H1 (cell line): ENCODE data around the gene AIF1L. TPM values are rescaled to one million over a fixed set of nuclear protein-coding genes. Genes with fewer than 3 reads are reported as not detected.

ENCODE experiments used
- CTCF ChIA-PET: fragments of 300-600 bp; sonication (Branson Sonifier 250); formaldehyde crosslinking; loops from one replicate; lab custom pipeline; 2021; ENCODE audit not compliant: partially characterized antibody; lab: Charles Lee
- POLR2A ChIA-PET: fragments of 300-600 bp; sonication (Branson Sonifier 250); formaldehyde crosslinking; loops from one replicate; lab custom pipeline; 2021; ENCODE audit warnings: inconsistent platforms; ENCODE audit not compliant: partially characterized antibody; lab: Charles Lee
- DNase-seq, 2 experiments: peaks; one replicate each; pipeline versions ENCODE4 v3.0.0 to v3.0.0-alpha.2; 2010 to 2022; ENCODE audit warnings: low spot score in 2 of 2, low read depth in 1 of 2, mixed read lengths in 1 of 2
- FAIRE-seq: peaks from 2 replicates; lab custom pipeline; 2011; peaks lifted over from hg19 to GRCh38; lab: Jason Lieb, UNC
- H2AFZ ChIP-seq: 2 replicates; pipeline ENCODE4 v1.8.1; 2012; ENCODE audit warnings: low read length, inconsistent platforms
- H2AK5ac ChIP-seq: 2 replicates; pipeline ENCODE4 v1.6.1; 2013; ENCODE audit warnings: low read depth, low read length
- H2BK120ac ChIP-seq: replicated peaks from 2 replicates; pipeline ENCODE3; 2013; ENCODE audit warnings: low read depth, low read length, inconsistent platforms
- H2BK12ac ChIP-seq: 2 replicates; pipeline ENCODE4 v1.6.1; 2013; ENCODE audit warnings: low read depth, low read length
- H2BK15ac ChIP-seq: 2 replicates; pipeline ENCODE4 v1.6.1; 2013; ENCODE audit warnings: low read length
- H2BK20ac ChIP-seq: 2 replicates; pipeline ENCODE4 v1.6.1; 2013; ENCODE audit warnings: low read length
- H2BK5ac ChIP-seq: 2 replicates; pipeline ENCODE4 v1.6.1; 2013; ENCODE audit warnings: low read depth, low read length
- H3K14ac ChIP-seq: 2 replicates; pipeline ENCODE4 v1.6.1; 2013; ENCODE audit warnings: inconsistent platforms; ENCODE audit not compliant: insufficient read length
- H3K18ac ChIP-seq: 2 replicates; pipeline ENCODE4 v1.6.1; 2013; ENCODE audit warnings: low read length; ENCODE audit errors: extremely low read depth
- H3K23ac ChIP-seq: 2 replicates; pipeline ENCODE4 v1.6.1; 2013; ENCODE audit warnings: inconsistent platforms; ENCODE audit not compliant: insufficient read length
- H3K23me2 ChIP-seq: 2 replicates; pipeline ENCODE4 v1.6.1; 2013; ENCODE audit warnings: low read depth, low read length
- H3K27ac ChIP-seq: 2 replicates; pipeline ENCODE4 v1.6.1; 2011; ENCODE audit warnings: low read depth, low read length, inconsistent platforms
- H3K27me3 ChIP-seq, 4 experiments: replicated peaks in 1 of 4; 1 replicate in 1 of 4; 2 replicates in 3 of 4; pipeline versions ENCODE4 v1.6.1 to v1.8.1; 2011 to 2013; ENCODE audit warnings: low read length in 3 of 4, mild to moderate bottlenecking in 3 of 4, inconsistent platforms in 2 of 4, mixed read lengths in 2 of 4, moderate library complexity in 1 of 4; ENCODE audit not compliant: control insufficient read depth in 3 of 4, insufficient read depth in 3 of 4; ENCODE audit errors: extremely low read depth in 1 of 4
- H3K36me3 ChIP-seq, 4 experiments: 2 replicates each; pipeline versions ENCODE4 v1.6.1 to v1.8.1; 2011 to 2013; ENCODE audit warnings: mild to moderate bottlenecking in 4 of 4, low read length in 3 of 4, moderate library complexity in 2 of 4, control low read depth in 1 of 4, inconsistent platforms in 1 of 4; ENCODE audit not compliant: insufficient read depth in 4 of 4, control insufficient read depth in 2 of 4
- H3K4ac ChIP-seq: replicated peaks from 2 replicates; pipeline ENCODE3; 2013; ENCODE audit warnings: low read length, low read depth, mixed read lengths, inconsistent platforms; ENCODE audit not compliant: insufficient read length
- H3K4me1 ChIP-seq, 4 experiments: replicated peaks in 1 of 4; 1 replicate in 1 of 4; 2 replicates in 3 of 4; pipeline versions ENCODE4 v1.6.1 to v1.8.1; 2011 to 2013; ENCODE audit warnings: low read length in 3 of 4, inconsistent platforms in 2 of 4, mixed read lengths in 1 of 4; ENCODE audit not compliant: insufficient read depth in 4 of 4, control insufficient read depth in 3 of 4
- H3K4me2 ChIP-seq, 2 experiments: 2 replicates each; pipeline versions ENCODE4 v1.6.1 to v1.8.1; 2011 to 2013; ENCODE audit warnings: low read depth in 2 of 2, low read length in 2 of 2, control low read depth in 1 of 2, inconsistent platforms in 1 of 2, mild to moderate bottlenecking in 1 of 2; ENCODE audit not compliant: insufficient read depth in 1 of 2
- H3K4me3 ChIP-seq, 4 experiments: fragments of 200-600, 300-600 bp in 1 of 4; sonication (generic), shearing (Covaris generic), sonication (Bioruptor Twin) in 1 of 4; 2 replicates each; pipeline versions ENCODE4 v1.5.1 to v1.8.1; 2011 to 2016; ENCODE audit warnings: low read length in 4 of 4, low read depth in 3 of 4, control low read depth in 2 of 4, inconsistent platforms in 2 of 4, mild to moderate bottlenecking in 2 of 4, mixed read lengths in 1 of 4, moderate library complexity in 1 of 4; ENCODE audit not compliant: insufficient read depth in 2 of 4; ENCODE audit errors: extremely low read depth in 1 of 4
- H3K56ac ChIP-seq: replicated peaks from 2 replicates; pipeline ENCODE3; 2013; ENCODE audit warnings: low read depth, mild to moderate bottlenecking, mixed read lengths, low read length, inconsistent platforms; ENCODE audit not compliant: insufficient read length
- H3K79me1 ChIP-seq: 2 replicates; pipeline ENCODE4 v1.6.1; 2013; ENCODE audit warnings: low read depth, low read length, control low read depth
- H3K79me2 ChIP-seq, 2 experiments: 2 replicates each; pipeline versions ENCODE4 v1.6.1 to v1.8.1; 2012 to 2013; ENCODE audit warnings: low read length in 2 of 2, mild to moderate bottlenecking in 2 of 2, inconsistent platforms in 1 of 2; ENCODE audit not compliant: insufficient read depth in 2 of 2, control insufficient read depth in 1 of 2
- H3K9ac ChIP-seq, 4 experiments: replicated peaks in 1 of 4; 1 replicate in 1 of 4; 2 replicates in 3 of 4; pipeline versions ENCODE4 v1.6.1 to v1.8.1; 2011 to 2013; ENCODE audit warnings: low read depth in 3 of 4, low read length in 3 of 4, control low read depth in 2 of 4, mild to moderate bottlenecking in 2 of 4, moderate library complexity in 2 of 4, inconsistent platforms in 1 of 4; ENCODE audit errors: extremely low read depth in 1 of 4
- H3K9me3 ChIP-seq, 2 experiments: 2 replicates each; pipeline versions ENCODE4 v1.6.1 to v1.8.1; 2012 to 2013; ENCODE audit warnings: mild to moderate bottlenecking in 2 of 2, moderate library complexity in 2 of 2, control low read depth in 1 of 2, inconsistent platforms in 1 of 2, low read depth in 1 of 2, low read length in 1 of 2, mixed read lengths in 1 of 2; ENCODE audit not compliant: insufficient read depth in 2 of 2
- H4K20me1 ChIP-seq, 2 experiments: replicated peaks in 1 of 2; 2 replicates each; pipeline versions ENCODE3 to v1.8.1; 2011 to 2013; ENCODE audit warnings: inconsistent platforms in 2 of 2, low read length in 2 of 2, mild to moderate bottlenecking in 1 of 2; ENCODE audit not compliant: insufficient read depth in 2 of 2, control insufficient read depth in 1 of 2
- H4K5ac ChIP-seq: 2 replicates; pipeline ENCODE4 v1.6.1; 2013; ENCODE audit warnings: low read length, low read depth, mixed read lengths, inconsistent platforms; ENCODE audit not compliant: insufficient read length
- H4K8ac ChIP-seq: 2 replicates; pipeline ENCODE4 v1.8.0; 2013; ENCODE audit warnings: mild to moderate bottlenecking, moderate library complexity, low read length, inconsistent platforms; ENCODE audit not compliant: insufficient read depth; ENCODE audit errors: extremely low read depth
- H4K91ac ChIP-seq: replicated peaks from 2 replicates; pipeline ENCODE3; 2013; ENCODE audit warnings: low read length, mixed read lengths, inconsistent platforms; ENCODE audit not compliant: insufficient read length
- BRCA1 ChIP-seq: IDR thresholded peaks from 2 replicates; pipeline ENCODE4 v1.6.1; 2012; ENCODE audit warnings: low read depth, low read length, improper control_type of control experiment
- EZH2 ChIP-seq: fragments of 200-600 bp; sonication (generic); IDR thresholded peaks from 2 replicates; pipeline ENCODE4 v1.7.1; 2012; ENCODE audit warnings: low read depth, mild to moderate bottlenecking, moderate library complexity, low read length, inconsistent platforms; ENCODE audit not compliant: severe bottlenecking
- TBP ChIP-seq: IDR thresholded peaks from 2 replicates; pipeline ENCODE4 v1.6.1; 2011; ENCODE audit warnings: low read depth, low read length, improper control_type of control experiment
- TCF12 ChIP-seq: IDR thresholded peaks from 2 replicates; pipeline ENCODE4 v1.6.1; 2011; ENCODE audit warnings: low read depth, mild to moderate bottlenecking, low read length
- WGBS, 2 experiments: shearing (Covaris generic) in 1 of 2; methylation state at CpG; one replicate each; pipeline versions ENCODE4 v1.1.6 to v1.1.7; 2013 to 2015; ENCODE audit warnings: low lambda C conversion rate in 2 of 2, mixed read lengths in 2 of 2, inconsistent platforms in 1 of 2, low coverage in 1 of 2, missing lambda C conversion rate in 1 of 2; ENCODE audit not compliant: insufficient replicate concordance in 2 of 2, insufficient coverage in 1 of 2, insufficient read length in 1 of 2; ENCODE audit errors: extremely low coverage in 1 of 2, missing lambda C conversion rate in 1 of 2; 5-methylcytosine and 5-hydroxymethylcytosine counted together
- polyA plus RNA-seq, 7 experiments: library from polyadenylated mRNA; depleted of rRNA in 3 of 7; stranded (reverse) in 5 of 7; unstranded in 2 of 7; fragments of >200 nt in 5 of 7; fragments of 200-250 nt in 2 of 7; gene quantifications; 1 replicate in 5 of 7; 2 replicates in 1 of 7; 4 replicates in 1 of 7; pipeline versions ENCODE4 v1.2.1 to v1.2.3, GENCODE V29; 2011 to 2013; ENCODE audit warnings: missing spikeins in 2 of 7, mixed read lengths in 2 of 7
- total RNA-seq: library from RNA; stranded (reverse); fragmentation: NEBNext Ultra II Directional; extraction: Animal tissue kit (Norgen Biotek cat#: 25700); gene quantifications from 2 replicates; pipeline ENCODE4 v1.2.1, GENCODE V29; 2021

AIF1L gene
- total and polyA plus RNA-seq, 2 of the 8 experiments (the other 6 are each of a cell fraction or from before 2014, with no cell fraction given): 70.7 to 149 TPM

GRCh38 chr9:131099102-131099606, 2.8 kb downstream of the AIF1L start:
- POLR2A ChIA-PET: interaction anchor here (0.8 to 29.0 kb wide), 7 partner anchors 9 to 190 kb away, joined by 3 to 751 read pairs (median 4); partner anchors contain the start of genes NUP214 and PLPP7
- CTCF ChIA-PET: interaction anchor here (1.0 to 6.3 kb wide), 7 partner anchors 9 to 82 kb away, joined by 3 to 47 read pairs (median 5); no protein-coding TSS in a partner anchor
- no peak overlapping the region for H3K23ac ChIP-seq

More at GRCh38 chr9:131099102-131099606, 2.8 kb downstream of the AIF1L start:
- TF ChIP-seq TCF12 (no peak), EZH2 (no peak), TBP (no peak), BRCA1 (no peak)
- H3K9me3 ChIP-seq: no peaks in the 10 kb centered on the region
- H3K4me1 ChIP-seq: peaks cover 8 to 57% (median 45%) of the 10 kb centered on the region in 4 experiments
- H2BK120ac ChIP-seq: no peak overlapping the region
- DNase-seq (no peak), FAIRE-seq (no peak)
- no peak overlapping the region for H2AFZ ChIP-seq
- no peaks in the 10 kb centered on the region; a peak in 1 of 7 replicates for H3K27me3 ChIP-seq
- no peak overlapping the region for H3K14ac ChIP-seq
- no peak overlapping the region for H3K18ac ChIP-seq
- peaks cover 3 to 4% of the 10 kb centered on the region in 2 experiments for H4K20me1 ChIP-seq
- peaks cover 0 to 18% of the 10 kb centered on the region in 2 experiments; a peak in 1 of 4 replicates for H3K79me2 ChIP-seq
- H3K79me1 ChIP-seq: peaks cover 8% of the 10 kb centered on the region
- WGBS, 2 experiments: 81% methylated on average over 8 of the region's 8 CpGs; no CpG with 5 or more reads in 1 of the 2 experiments
- H3K23me2 ChIP-seq: peaks cover 5% of the 10 kb centered on the region
- H2BK15ac ChIP-seq: no peak overlapping the region
- no peak overlapping the region for H3K56ac ChIP-seq
- peak overlapping the region; percentile 19 for H3K4ac ChIP-seq
- H2BK12ac ChIP-seq: 0 out of 2 replicates have a peak overlapping the region, but pooled peaks have one; percentile 88
- H3K4me3 ChIP-seq: no peak overlapping the region
- H3K9ac ChIP-seq: no peak overlapping the region
- H2AK5ac ChIP-seq: no peak overlapping the region
- H3K4me2 ChIP-seq: peak overlapping the region; percentile 19 to 83; a peak in 2 of 4 replicates
- H4K5ac ChIP-seq: no peak overlapping the region
- H2BK20ac ChIP-seq: peak overlapping the region; percentile 34; the same call in 1 of the 2 replicates
- H4K91ac ChIP-seq: no peak overlapping the region
- H3K36me3 ChIP-seq: peaks cover 0 to 17% (median 2%) of the 10 kb centered on the region in 4 experiments; a peak in 4 of 8 replicates
- H3K27ac ChIP-seq: no peak overlapping the region
- peak overlapping the region; percentile 92 for H4K8ac ChIP-seq
- H2BK5ac ChIP-seq: 0 out of 2 replicates have a peak overlapping the region, but pooled peaks have one; percentile 4
